Panc1 (cell line): ENCODE measurements around the gene DUSP16.

Experiments
- POLR2AphosphoS5 ChIP-seq: IDR thresholded peaks from 2 replicates; pipeline ENCODE4 v1.6.1; 2012; ENCODE audit warnings: mild to moderate bottlenecking, low read depth, low read length, moderate library complexity
- SIN3A ChIP-seq: IDR thresholded peaks from 2 replicates; pipeline ENCODE4 v1.6.1; 2012; ENCODE audit warnings: low read depth, mild to moderate bottlenecking, low read length, moderate library complexity, borderline replicate concordance; ENCODE audit not compliant: insufficient read depth
- TCF7L2 ChIP-seq: IDR thresholded peaks from 2 replicates; pipeline ENCODE4 v1.6.1; 2011; ENCODE audit warnings: mild to moderate bottlenecking, low read depth, low read length, inconsistent platforms
- TF ChIP-seq, protein P1 (sequence below): fragments of 450-650 bp; IDR thresholded peaks from 2 replicates; pipeline ENCODE4 v1.5.1; 2017; ENCODE audit warnings: mild to moderate bottlenecking
- TF ChIP-seq, protein P2 (sequence below), 2 experiments: IDR thresholded peaks; 2 replicates each; pipeline ENCODE4 v1.6.1; 2011 to 2012; ENCODE audit warnings: low read depth in 2 of 2, control low read depth in 1 of 2, low read length in 1 of 2, mild to moderate bottlenecking in 1 of 2, moderate library complexity in 1 of 2; ENCODE audit not compliant: insufficient read depth in 1 of 2

DNA sequence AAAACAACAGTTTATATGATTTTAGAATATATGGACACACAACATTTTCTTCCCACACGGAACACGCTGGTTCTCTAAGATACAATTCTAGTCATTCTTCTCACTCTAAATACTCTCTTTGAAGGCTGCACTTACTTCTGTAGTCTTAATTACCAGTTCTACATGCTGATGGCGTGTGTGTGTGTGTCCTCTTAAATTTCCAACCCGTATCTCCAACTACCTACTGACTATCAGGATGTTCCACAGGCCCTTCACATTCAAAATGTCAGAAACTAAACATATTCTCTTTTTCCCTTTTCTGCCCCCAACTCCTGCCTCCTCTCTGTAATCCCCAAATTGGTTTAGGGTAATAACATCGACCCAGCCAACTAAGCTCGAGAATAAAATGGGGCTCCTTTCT, 75.2 kb downstream of the DUSP16 start:
- TF ChIP-seq, protein P1, sequence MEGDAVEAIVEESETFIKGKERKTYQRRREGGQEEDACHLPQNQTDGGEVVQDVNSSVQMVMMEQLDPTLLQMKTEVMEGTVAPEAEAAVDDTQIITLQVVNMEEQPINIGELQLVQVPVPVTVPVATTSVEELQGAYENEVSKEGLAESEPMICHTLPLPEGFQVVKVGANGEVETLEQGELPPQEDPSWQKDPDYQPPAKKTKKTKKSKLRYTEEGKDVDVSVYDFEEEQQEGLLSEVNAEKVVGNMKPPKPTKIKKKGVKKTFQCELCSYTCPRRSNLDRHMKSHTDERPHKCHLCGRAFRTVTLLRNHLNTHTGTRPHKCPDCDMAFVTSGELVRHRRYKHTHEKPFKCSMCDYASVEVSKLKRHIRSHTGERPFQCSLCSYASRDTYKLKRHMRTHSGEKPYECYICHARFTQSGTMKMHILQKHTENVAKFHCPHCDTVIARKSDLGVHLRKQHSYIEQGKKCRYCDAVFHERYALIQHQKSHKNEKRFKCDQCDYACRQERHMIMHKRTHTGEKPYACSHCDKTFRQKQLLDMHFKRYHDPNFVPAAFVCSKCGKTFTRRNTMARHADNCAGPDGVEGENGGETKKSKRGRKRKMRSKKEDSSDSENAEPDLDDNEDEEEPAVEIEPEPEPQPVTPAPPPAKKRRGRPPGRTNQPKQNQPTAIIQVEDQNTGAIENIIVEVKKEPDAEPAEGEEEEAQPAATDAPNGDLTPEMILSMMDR: no peak
- TF ChIP-seq, protein P2, sequence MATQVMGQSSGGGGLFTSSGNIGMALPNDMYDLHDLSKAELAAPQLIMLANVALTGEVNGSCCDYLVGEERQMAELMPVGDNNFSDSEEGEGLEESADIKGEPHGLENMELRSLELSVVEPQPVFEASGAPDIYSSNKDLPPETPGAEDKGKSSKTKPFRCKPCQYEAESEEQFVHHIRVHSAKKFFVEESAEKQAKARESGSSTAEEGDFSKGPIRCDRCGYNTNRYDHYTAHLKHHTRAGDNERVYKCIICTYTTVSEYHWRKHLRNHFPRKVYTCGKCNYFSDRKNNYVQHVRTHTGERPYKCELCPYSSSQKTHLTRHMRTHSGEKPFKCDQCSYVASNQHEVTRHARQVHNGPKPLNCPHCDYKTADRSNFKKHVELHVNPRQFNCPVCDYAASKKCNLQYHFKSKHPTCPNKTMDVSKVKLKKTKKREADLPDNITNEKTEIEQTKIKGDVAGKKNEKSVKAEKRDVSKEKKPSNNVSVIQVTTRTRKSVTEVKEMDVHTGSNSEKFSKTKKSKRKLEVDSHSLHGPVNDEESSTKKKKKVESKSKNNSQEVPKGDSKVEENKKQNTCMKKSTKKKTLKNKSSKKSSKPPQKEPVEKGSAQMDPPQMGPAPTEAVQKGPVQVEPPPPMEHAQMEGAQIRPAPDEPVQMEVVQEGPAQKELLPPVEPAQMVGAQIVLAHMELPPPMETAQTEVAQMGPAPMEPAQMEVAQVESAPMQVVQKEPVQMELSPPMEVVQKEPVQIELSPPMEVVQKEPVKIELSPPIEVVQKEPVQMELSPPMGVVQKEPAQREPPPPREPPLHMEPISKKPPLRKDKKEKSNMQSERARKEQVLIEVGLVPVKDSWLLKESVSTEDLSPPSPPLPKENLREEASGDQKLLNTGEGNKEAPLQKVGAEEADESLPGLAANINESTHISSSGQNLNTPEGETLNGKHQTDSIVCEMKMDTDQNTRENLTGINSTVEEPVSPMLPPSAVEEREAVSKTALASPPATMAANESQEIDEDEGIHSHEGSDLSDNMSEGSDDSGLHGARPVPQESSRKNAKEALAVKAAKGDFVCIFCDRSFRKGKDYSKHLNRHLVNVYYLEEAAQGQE (IDR thresholded peaks at IDR 0.05; ENCODE audit: insufficient read depth in 1 of 2, low read depth in 2 of 2, low read length in 1 of 2): no peak
- TF ChIP-seq TCF7L2 (no peak), POLR2AphosphoS5 (no peak), SIN3A (no peak)
